ENCODE measurements around the gene RAB3IL1.
"Not testable (repeated sequence)": the region's sequence is repeated elsewhere in the genome, so short reads cannot be mapped to it uniquely, and the experiment has no call there.

RAB3IL1 gene

DNA sequence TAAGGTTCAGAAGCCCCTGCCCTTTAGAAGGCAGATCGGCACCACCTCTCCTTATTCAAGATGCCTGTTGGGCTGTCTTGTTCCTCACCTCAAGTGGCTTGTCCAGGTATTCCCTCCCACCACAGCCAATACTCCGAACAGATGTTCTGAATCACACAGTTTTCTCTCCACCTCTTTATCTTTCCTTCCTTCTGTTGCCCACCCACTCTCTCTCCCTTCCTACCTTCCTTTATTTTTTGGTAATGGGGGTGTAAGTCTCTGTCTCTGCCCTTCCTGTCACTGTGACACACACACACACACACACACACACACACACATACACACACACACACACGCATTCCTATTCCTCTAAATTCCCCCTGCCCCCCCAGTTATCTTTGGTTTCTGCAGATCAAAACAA lies 41.2 kb upstream of the RAB3IL1 start:
- Histone ChIP-seq H3K4me3 (ENCODE audit: low read depth, low read length) (no peak overlapping the region), H3K4me1 (ENCODE audit: control insufficient read depth, insufficient read depth, low read length) (no peaks in the 10 kb centered on the region), H3K27me3 (ENCODE audit: control insufficient read depth, insufficient read depth, low read length) (peaks cover 3% of the 10 kb centered on the region), H3K9ac (ENCODE audit: low read depth, low read length) (no peak overlapping the region), H3K9me3 (ENCODE audit: control insufficient read depth, insufficient read depth, low read length) (no peaks in the 10 kb centered on the region), H3K36me3 (ENCODE audit: control insufficient read depth, insufficient read depth, low read length) (no peaks in the 10 kb centered on the region)

DNA sequence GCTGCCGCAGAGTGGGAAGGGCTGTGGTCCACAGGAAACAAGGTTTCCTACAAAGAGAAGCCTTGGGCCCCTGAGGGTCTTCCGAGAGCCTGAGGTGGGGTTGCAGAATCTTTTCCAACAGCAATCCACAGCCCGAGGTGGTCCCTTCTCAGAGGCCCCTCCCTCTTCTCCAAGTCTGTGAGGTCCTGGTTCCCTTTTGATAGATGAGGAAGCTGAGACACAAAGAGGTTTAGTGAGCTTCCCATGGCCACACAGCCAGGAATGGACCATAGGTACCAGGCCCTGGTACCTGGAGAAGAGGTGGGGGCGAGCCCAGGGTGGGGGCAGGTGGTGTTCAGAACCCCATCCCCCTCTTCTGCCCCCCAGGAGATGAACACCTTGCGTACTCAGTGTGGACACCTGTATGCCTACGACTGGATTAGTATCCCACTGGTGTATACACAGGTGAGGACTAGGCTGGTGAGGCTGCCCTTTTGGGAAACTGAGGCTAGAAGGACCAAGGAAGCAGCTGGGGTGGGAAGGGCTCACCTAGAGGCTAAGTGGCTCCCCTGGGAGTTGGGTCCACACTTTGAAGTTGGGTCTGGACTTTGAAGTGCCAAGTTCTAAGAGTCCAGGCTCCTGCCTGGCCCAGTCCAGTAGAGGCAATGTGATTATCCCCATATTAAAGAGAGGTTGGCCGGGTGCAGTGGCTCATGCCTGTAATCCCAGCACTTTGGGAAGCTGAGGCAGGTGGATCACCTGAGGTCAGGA lies 39.8 kb upstream of the RAB3IL1 start:
- Histone ChIP-seq H3K4me3 (ENCODE audit: low read depth, low read length) (no peak overlapping the region), H3K27me3 (ENCODE audit: control insufficient read depth, insufficient read depth, low read length) (peaks cover 3% of the 10 kb centered on the region), H3K36me3 (ENCODE audit: control insufficient read depth, insufficient read depth, low read length) (no peaks in the 10 kb centered on the region), H3K9me3 (ENCODE audit: control insufficient read depth, insufficient read depth, low read length) (no peaks in the 10 kb centered on the region), H3K9ac (ENCODE audit: low read depth, low read length) (no peak overlapping the region), H3K4me1 (ENCODE audit: control insufficient read depth, insufficient read depth, low read length) (no peaks in the 10 kb centered on the region)

GRCh38 chr11:61956191-61957020 lies 39.0 kb upstream of the RAB3IL1 start:
- H3K4me3 ChIP-seq (ENCODE audit: low read depth, low read length): peak overlapping the region; percentile 24
- no peak overlapping the region for H3K9ac ChIP-seq (ENCODE audit: low read depth, low read length)
- no peaks in the 10 kb centered on the region for H3K4me1 ChIP-seq (ENCODE audit: control insufficient read depth, insufficient read depth, low read length)
- H3K36me3 ChIP-seq (ENCODE audit: control insufficient read depth, insufficient read depth, low read length): no peaks in the 10 kb centered on the region
- no peaks in the 10 kb centered on the region for H3K9me3 ChIP-seq (ENCODE audit: control insufficient read depth, insufficient read depth, low read length)
- H3K27me3 ChIP-seq (ENCODE audit: control insufficient read depth, insufficient read depth, low read length): peaks cover 3% of the 10 kb centered on the region

DNA sequence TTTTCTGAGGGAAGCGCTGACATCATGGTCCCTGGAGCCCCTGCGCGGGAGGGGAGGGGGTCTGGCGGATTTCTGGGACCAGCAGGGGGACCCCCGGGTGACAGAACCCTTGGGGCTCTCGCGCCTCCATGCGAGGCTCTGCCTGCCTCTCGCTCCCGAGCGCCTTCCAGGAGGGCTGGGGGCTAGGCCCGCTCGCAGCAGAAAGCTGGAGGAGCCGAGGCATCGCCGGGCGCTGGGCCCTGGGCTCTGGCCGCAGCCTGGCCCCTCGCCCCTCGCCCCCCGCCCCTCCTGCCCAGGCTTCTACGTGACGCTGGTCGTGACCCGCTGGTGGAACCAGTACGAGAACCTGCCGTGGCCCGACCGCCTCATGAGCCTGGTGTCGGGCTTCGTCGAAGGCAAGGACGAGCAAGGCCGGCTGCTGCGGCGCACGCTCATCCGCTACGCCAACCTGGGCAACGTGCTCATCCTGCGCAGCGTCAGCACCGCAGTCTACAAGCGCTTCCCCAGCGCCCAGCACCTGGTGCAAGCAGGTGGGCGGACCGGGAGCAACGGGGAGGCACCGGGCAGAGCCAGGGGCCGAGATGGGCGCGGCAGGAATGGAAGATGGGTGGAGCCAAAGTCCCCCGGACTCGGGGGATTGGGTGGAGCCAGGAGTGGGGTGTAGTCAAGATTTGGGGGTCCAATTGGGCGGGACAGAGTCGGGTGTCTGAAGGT lies 38.2 kb upstream of the RAB3IL1 start:
- Histone ChIP-seq H3K9ac (ENCODE audit: low read depth, low read length) (no peak overlapping the region), H3K4me1 (ENCODE audit: control insufficient read depth, insufficient read depth, low read length) (no peaks in the 10 kb centered on the region), H3K9me3 (ENCODE audit: control insufficient read depth, insufficient read depth, low read length) (no peaks in the 10 kb centered on the region), H3K4me3 (ENCODE audit: low read depth, low read length) (peak overlapping the region; percentile 58), H3K27me3 (ENCODE audit: control insufficient read depth, insufficient read depth, low read length) (peaks cover 3% of the 10 kb centered on the region), H3K36me3 (ENCODE audit: control insufficient read depth, insufficient read depth, low read length) (no peaks in the 10 kb centered on the region)

DNA sequence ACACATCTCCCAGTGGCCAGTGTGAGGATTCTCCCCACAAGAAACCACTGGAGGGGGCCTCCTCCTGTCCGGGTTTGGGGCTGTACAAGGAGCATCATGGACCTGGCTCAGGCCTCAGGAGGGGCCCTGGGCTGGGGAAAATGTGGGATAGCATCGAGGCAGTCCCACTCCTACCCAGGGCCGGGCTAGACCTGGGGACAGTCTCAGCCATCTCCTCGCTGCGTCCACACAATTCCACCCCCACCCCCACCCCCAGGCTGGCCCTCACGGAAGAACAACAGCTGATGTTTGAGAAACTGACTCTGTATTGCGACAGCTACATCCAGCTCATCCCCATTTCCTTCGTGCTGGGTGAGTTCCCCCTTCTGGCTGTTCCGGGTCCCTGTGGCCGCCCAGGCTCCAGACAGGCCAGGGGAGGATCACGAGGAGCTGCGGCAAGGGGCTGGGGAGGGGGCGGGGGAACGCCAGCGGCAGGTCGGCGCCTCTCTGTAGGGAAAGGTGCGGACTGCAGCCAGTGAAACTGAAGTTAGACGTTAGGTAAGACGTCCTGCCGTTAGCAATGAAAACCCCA lies 37.6 kb upstream of the RAB3IL1 start:
- H3K4me1 ChIP-seq (ENCODE audit: control insufficient read depth, insufficient read depth, low read length): no peaks in the 10 kb centered on the region
- no peaks in the 10 kb centered on the region for H3K36me3 ChIP-seq (ENCODE audit: control insufficient read depth, insufficient read depth, low read length)
- peaks cover 3% of the 10 kb centered on the region for H3K27me3 ChIP-seq (ENCODE audit: control insufficient read depth, insufficient read depth, low read length)
- H3K4me3 ChIP-seq (ENCODE audit: low read depth, low read length): peak overlapping the region; percentile 58
- no peak overlapping the region for H3K9ac ChIP-seq (ENCODE audit: low read depth, low read length)
- no peaks in the 10 kb centered on the region for H3K9me3 ChIP-seq (ENCODE audit: control insufficient read depth, insufficient read depth, low read length)

DNA sequence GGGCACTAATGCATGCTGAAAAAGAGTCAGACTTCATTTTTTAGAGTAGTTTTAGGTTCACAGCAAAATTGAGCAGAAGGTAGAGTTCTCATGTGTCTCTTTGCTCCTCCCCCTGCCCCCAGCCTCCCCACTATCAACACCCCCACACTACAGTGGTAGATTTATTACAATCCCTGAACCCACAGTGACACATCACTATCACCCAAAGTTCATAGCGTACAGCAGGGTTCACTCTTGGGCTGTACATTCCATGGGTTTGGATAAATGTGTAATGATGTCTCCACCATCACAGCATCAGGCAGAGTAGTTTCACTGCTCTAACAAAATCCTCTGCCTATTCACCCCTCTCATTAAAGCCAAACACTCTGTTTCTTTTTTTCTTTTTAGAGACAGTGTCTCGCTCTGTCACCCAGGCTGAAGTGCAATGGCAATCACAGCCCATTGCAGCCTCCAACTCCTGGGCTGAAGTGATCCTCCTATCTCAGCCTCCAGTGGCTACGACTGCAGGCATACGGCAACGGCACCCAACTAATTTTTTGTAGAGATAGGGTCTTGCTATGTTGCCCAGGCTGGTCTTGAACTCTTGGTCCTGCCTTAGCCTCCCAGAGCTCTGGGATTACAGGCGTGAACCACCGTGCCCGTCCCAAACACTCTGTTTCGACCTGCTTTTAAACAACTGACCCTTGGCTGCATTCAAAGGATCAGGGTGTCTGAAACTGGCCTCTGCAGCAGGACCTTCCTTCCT lies 36.9 kb upstream of the RAB3IL1 start:
- Histone ChIP-seq H3K4me3 (ENCODE audit: low read depth, low read length) (peak overlapping the region; percentile 58), H3K9ac (ENCODE audit: low read depth, low read length) (no peak overlapping the region), H3K4me1 (ENCODE audit: control insufficient read depth, insufficient read depth, low read length) (no peaks in the 10 kb centered on the region), H3K36me3 (ENCODE audit: control insufficient read depth, insufficient read depth, low read length) (no peaks in the 10 kb centered on the region), H3K27me3 (ENCODE audit: control insufficient read depth, insufficient read depth, low read length) (peaks cover 3% of the 10 kb centered on the region), H3K9me3 (ENCODE audit: control insufficient read depth, insufficient read depth, low read length) (no peaks in the 10 kb centered on the region)

- H3K9ac ChIP-seq (ENCODE audit: low read depth, low read length); H3K36me3 ChIP-seq (ENCODE audit: control insufficient read depth, insufficient read depth, low read length); H3K4me3 ChIP-seq (ENCODE audit: low read depth, low read length); H3K9me3 ChIP-seq (ENCODE audit: control insufficient read depth, insufficient read depth, low read length); H3K27me3 ChIP-seq (ENCODE audit: control insufficient read depth, insufficient read depth, low read length); H3K4me1 ChIP-seq (ENCODE audit: control insufficient read depth, insufficient read depth, low read length): not testable (repeated sequence)
Measured at GRCh38 chr11:61953632-61954031, 36.3 kb upstream of the RAB3IL1 start.

GRCh38 chr11:61952882-61953281 lies 35.5 kb upstream of the RAB3IL1 start:
- no peaks in the 10 kb centered on the region for H3K36me3 ChIP-seq (ENCODE audit: control insufficient read depth, insufficient read depth, low read length)
- H3K9ac ChIP-seq (ENCODE audit: low read depth, low read length): no peak overlapping the region
- no peak overlapping the region for H3K4me3 ChIP-seq (ENCODE audit: low read depth, low read length)
- no peaks in the 10 kb centered on the region for H3K9me3 ChIP-seq (ENCODE audit: control insufficient read depth, insufficient read depth, low read length)
- H3K4me1 ChIP-seq (ENCODE audit: control insufficient read depth, insufficient read depth, low read length): no peaks in the 10 kb centered on the region
- peaks cover 3% of the 10 kb centered on the region for H3K27me3 ChIP-seq (ENCODE audit: control insufficient read depth, insufficient read depth, low read length)

DNA sequence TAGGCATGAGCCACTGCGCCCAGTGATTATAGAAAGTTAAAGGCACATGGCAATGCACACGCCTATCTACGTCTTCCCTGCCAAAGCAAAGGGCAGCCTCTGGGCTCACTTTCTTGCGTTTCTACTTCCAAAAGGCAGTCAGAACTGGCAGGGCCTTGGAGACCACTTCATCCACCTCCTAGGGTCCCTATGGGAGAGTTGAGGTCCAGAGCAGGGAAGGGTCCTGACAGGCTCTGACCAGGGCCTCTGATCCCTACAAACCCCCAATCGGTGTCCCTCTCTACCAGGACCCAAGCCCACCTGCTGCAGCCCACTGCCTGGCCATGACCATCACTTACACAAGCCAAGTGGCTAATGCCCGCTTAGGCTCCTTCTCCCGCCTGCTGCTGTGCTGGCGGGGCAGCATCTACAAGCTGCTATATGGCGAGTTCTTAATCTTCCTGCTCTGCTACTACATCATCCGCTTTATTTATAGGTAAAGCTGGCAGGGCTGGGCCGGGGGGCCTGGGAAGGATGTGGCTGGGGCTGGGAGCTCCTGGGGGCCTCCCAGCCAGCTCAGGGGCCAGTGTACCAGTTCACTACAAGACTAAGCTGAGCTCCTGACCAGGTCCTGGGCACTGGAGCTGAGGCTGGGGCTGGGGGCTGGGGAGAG lies 34.2 kb upstream of the RAB3IL1 start:
- no peaks in the 10 kb centered on the region for H3K36me3 ChIP-seq (ENCODE audit: control insufficient read depth, insufficient read depth, low read length)
- no peaks in the 10 kb centered on the region for H3K4me1 ChIP-seq (ENCODE audit: control insufficient read depth, insufficient read depth, low read length)
- peaks cover 3% of the 10 kb centered on the region for H3K27me3 ChIP-seq (ENCODE audit: control insufficient read depth, insufficient read depth, low read length)
- H3K9ac ChIP-seq (ENCODE audit: low read depth, low read length): no peak overlapping the region
- H3K9me3 ChIP-seq (ENCODE audit: control insufficient read depth, insufficient read depth, low read length): no peaks in the 10 kb centered on the region
- H3K4me3 ChIP-seq (ENCODE audit: low read depth, low read length): no peak overlapping the region

DNA sequence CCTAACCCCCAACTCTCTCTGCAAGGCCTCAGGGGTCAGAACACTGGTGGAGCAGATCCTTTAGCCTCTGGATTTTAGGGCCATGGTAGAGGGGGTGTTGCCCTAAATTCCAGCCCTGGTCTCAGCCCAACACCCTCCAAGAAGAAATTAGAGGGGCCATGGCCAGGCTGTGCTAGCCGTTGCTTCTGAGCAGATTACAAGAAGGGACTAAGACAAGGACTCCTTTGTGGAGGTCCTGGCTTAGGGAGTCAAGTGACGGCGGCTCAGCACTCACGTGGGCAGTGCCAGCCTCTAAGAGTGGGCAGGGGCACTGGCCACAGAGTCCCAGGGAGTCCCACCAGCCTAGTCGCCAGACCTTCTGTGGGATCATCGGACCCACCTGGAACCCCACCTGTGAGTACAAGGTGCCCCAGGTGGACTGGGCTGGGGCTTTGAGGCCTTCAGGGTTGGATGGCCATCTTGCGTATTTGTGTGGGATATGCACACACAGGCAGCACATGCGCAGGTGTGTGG lies 32.7 kb upstream of the RAB3IL1 start, which contains the start of gene BEST1:
Gene BEST1 (plus strand): TSS at position 317 of the 513 bp plus-strand sequence. CDS start 1,456 bp downstream, outside the sequence.
- Histone ChIP-seq H3K27me3 (ENCODE audit: control insufficient read depth, insufficient read depth, low read length) (peaks cover 3% of the 10 kb centered on the region), H3K4me1 (ENCODE audit: control insufficient read depth, insufficient read depth, low read length) (no peaks in the 10 kb centered on the region), H3K4me3 (ENCODE audit: low read depth, low read length) (no peak within 1 kb of the TSS), H3K9me3 (ENCODE audit: control insufficient read depth, insufficient read depth, low read length) (no peaks in the 10 kb centered on the region), H3K36me3 (ENCODE audit: control insufficient read depth, insufficient read depth, low read length) (no peaks in the 10 kb centered on the region), H3K9ac (ENCODE audit: low read depth, low read length) (no peak within 1 kb of the TSS)

All from iPS-15b (cell line).